Transverse colon (tissue), 4 donors: ENCODE results near the gene USP22. TPM values are rescaled to one million over a fixed set of nuclear protein-coding genes. Genes with fewer than 3 reads are reported as not detected.

Experiments
- DNase-seq: peaks from one replicate; pipeline ENCODE4 v3.0.0-alpha.2; 2019
- H3K27ac ChIP-seq, 4 donors: fragments of 200-600 bp; sonication (generic); 2 replicates each; pipeline ENCODE4 v1.5.1; 2016 to 2018; ENCODE audit warnings: inconsistent platforms in 4 of 4
- H3K27me3 ChIP-seq: fragments of 200-600 bp; sonication (generic); 2 replicates; pipeline ENCODE4 v1.5.1; 2017; ENCODE audit warnings: inconsistent platforms
- H3K36me3 ChIP-seq, 4 donors: fragments of 200-600 bp; sonication (generic); 2 replicates each; pipeline ENCODE4 v1.5.1; 2017 to 2019; ENCODE audit warnings: inconsistent platforms in 4 of 4
- H3K4me1 ChIP-seq, 4 donors: fragments of 200-600 bp; sonication (generic); 2 replicates each; pipeline ENCODE4 v1.5.1; 2017 to 2020; ENCODE audit warnings: inconsistent platforms in 4 of 4
- H3K4me3 ChIP-seq, 4 donors: fragments of 200-600 bp; sonication (generic); 1 replicate in 1 of 4; 2 replicates in 3 of 4; pipeline versions ENCODE4 v1.5.1 to v1.6.1; 2017 to 2019; ENCODE audit warnings: inconsistent platforms in 4 of 4
- H3K9me3 ChIP-seq, 2 donors: fragments of 200-600 bp; sonication (generic); 2 replicates each; pipeline ENCODE4 v1.5.1; 2017 to 2019; ENCODE audit warnings: inconsistent platforms in 2 of 2
- EP300 ChIP-seq: sonication (generic); formaldehyde crosslinking; IDR thresholded peaks from one replicate; pipeline ENCODE4 v1.6.1; 2017; ENCODE audit warnings: antibody characterized with exemption, low read depth
- POLR2A ChIP-seq: fragments of 450-650 bp; IDR thresholded peaks from one replicate; pipeline ENCODE4 v1.6.1; 2016; ENCODE audit warnings: antibody characterized with exemption, mild to moderate bottlenecking, moderate library complexity
- POLR2AphosphoS5 ChIP-seq, 3 donors: sonication (generic); formaldehyde crosslinking; IDR thresholded peaks; one replicate each; pipeline ENCODE4 v1.6.1; 2016; ENCODE audit warnings: antibody characterized with exemption in 3 of 3
- WGBS, 2 donors: methylation state at CpG; one replicate each; pipeline ENCODE4 v1.1.5; 2018; ENCODE audit warnings: low coverage in 1 of 2; 5-methylcytosine and 5-hydroxymethylcytosine counted together
- in situ Hi-C, 4 donors: fragments of 200-750 bp; cut with MboI; loops; one replicate each; pipeline versions ENCODE4 v1.15.0 to v1.15.1; 2017; ENCODE audit warnings: low sequenced_read_pairs in 3 of 4, low pct_ligation_motif_present in 1 of 4, low pct_unique_long_range_greater_than_20kb in 1 of 4
- intact Hi-C: fragments of 100-400 bp; cut with DNase I; formaldehyde crosslinking; loops from one replicate; pipeline ENCODE4 v1.15.1; 2023; ENCODE audit warnings: low total_unique reads
- total RNA-seq, 4 donors: library from RNA; depleted of rRNA; stranded (reverse); fragments of >200 nt; gene quantifications; one replicate each; pipeline ENCODE4 v1.1.0, GENCODE V29; 2016
- TF ChIP-seq, protein P1 (sequence below), 5 experiments: fragments of 200-600 bp in 3 of 5; fragments of 450-650 bp in 2 of 5; sonication (generic) in 3 of 5; IDR thresholded peaks; 1 replicate in 2 of 5; 2 replicates in 3 of 5; pipeline ENCODE4 v1.5.1; 2016 to 2017; ENCODE audit warnings: antibody characterized with exemption in 5 of 5, inconsistent platforms in 3 of 5, mild to moderate bottlenecking in 2 of 5, moderate library complexity in 1 of 5

The USP22 gene
- total RNA-seq, 4 donors from 2014 or later = 95.5 to 123 (median 108) TPM

GRCh38 chr17:20992416-20992815 is 50.4 kb downstream of the USP22 start:
- peak overlapping the region in 1 of 4 donors; percentile 2 for H3K27ac ChIP-seq
- intact Hi-C loops (loop anchor here (5.0 kb wide), 1 partner anchor 95 kb away; no protein-coding TSS in a partner anchor), in situ Hi-C loops (no loop called here)
- H3K4me3 ChIP-seq = peak overlapping the region in 2 of 4 donors; percentile 13 to 22
- WGBS, 2 donors = 61% methylated on average over 11 of the region's 12 CpGs; no CpG with 5 or more reads in 1 of the 2 donors
- peaks cover 0 to 15% (median 0%) of the 10 kb centered on the region in 4 donors for H3K4me1 ChIP-seq
- TF ChIP-seq, protein P1, sequence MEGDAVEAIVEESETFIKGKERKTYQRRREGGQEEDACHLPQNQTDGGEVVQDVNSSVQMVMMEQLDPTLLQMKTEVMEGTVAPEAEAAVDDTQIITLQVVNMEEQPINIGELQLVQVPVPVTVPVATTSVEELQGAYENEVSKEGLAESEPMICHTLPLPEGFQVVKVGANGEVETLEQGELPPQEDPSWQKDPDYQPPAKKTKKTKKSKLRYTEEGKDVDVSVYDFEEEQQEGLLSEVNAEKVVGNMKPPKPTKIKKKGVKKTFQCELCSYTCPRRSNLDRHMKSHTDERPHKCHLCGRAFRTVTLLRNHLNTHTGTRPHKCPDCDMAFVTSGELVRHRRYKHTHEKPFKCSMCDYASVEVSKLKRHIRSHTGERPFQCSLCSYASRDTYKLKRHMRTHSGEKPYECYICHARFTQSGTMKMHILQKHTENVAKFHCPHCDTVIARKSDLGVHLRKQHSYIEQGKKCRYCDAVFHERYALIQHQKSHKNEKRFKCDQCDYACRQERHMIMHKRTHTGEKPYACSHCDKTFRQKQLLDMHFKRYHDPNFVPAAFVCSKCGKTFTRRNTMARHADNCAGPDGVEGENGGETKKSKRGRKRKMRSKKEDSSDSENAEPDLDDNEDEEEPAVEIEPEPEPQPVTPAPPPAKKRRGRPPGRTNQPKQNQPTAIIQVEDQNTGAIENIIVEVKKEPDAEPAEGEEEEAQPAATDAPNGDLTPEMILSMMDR (IDR thresholded peaks at IDR 0.05) = no peak
- TF ChIP-seq EP300 (no peak), POLR2AphosphoS5 (IDR thresholded peaks at IDR 0.05) (no peak), POLR2A (no peak)
- no peaks in the 10 kb centered on the region for H3K9me3 ChIP-seq
- H3K27me3 ChIP-seq = no peaks in the 10 kb centered on the region
- no peak for DNase-seq
- H3K36me3 ChIP-seq = no peaks in the 10 kb centered on the region

GRCh38 chr17:20991276-20992037 is 51.4 kb downstream of the USP22 start:
- intact Hi-C loops (loop anchor here (5.0 kb wide), 1 partner anchor 94 kb away; no protein-coding TSS in a partner anchor), in situ Hi-C loops (no loop called here)
- no peak overlapping the region for H3K4me3 ChIP-seq
- DNase-seq = no peak
- TF ChIP-seq EP300 (no peak), POLR2AphosphoS5 (IDR thresholded peaks at IDR 0.05) (no peak), POLR2A (no peak)
- TF ChIP-seq, protein P1 (IDR thresholded peaks at IDR 0.05) = no peak
- H3K27me3 ChIP-seq = no peaks in the 10 kb centered on the region
- no peaks in the 10 kb centered on the region for H3K36me3 ChIP-seq
- no peak overlapping the region for H3K27ac ChIP-seq
- peaks cover 0 to 15% (median 0%) of the 10 kb centered on the region in 4 donors for H3K4me1 ChIP-seq
- 90 to 91% methylated on average over 2 to 17 of the region's 17 CpGs for WGBS, 2 donors
- no peaks in the 10 kb centered on the region for H3K9me3 ChIP-seq

GRCh38 chr17:20989991-20990855 is 52.6 kb downstream of the USP22 start:
- no peak overlapping the region for H3K27ac ChIP-seq
- H3K36me3 ChIP-seq = no peaks in the 10 kb centered on the region
- TF ChIP-seq POLR2A (no peak), EP300 (no peak), POLR2AphosphoS5 (IDR thresholded peaks at IDR 0.05) (no peak)
- TF ChIP-seq, protein P1 (IDR thresholded peaks at IDR 0.05) = no peak
- peaks cover 0 to 15% (median 0%) of the 10 kb centered on the region in 4 donors for H3K4me1 ChIP-seq
- in situ Hi-C loops (no loop called here), intact Hi-C loops (loop anchor here (5.0 kb wide), 1 partner anchor 93 kb away; no protein-coding TSS in a partner anchor)
- no peaks in the 10 kb centered on the region for H3K27me3 ChIP-seq
- no peak overlapping the region for H3K4me3 ChIP-seq
- DNase-seq = no peak
- no peaks in the 10 kb centered on the region for H3K9me3 ChIP-seq
- WGBS, 2 donors = 54 to 86% methylated on average over 1 to 6 of the region's 6 CpGs

- Histone ChIP-seq H3K9me3 (no peaks in the 10 kb centered on the region), H3K4me3 (no peak overlapping the region), H3K4me1 (peaks cover 0 to 15% (median 0%) of the 10 kb centered on the region in 4 donors), H3K27me3 (no peaks in the 10 kb centered on the region), H3K27ac (no peak overlapping the region), H3K36me3 (no peaks in the 10 kb centered on the region)
- no peak for TF ChIP-seq EP300
- in situ Hi-C loops (no loop called here), intact Hi-C loops (no loop called here)
- WGBS, 2 donors = 81% methylated on average over 7 of the region's 7 CpGs; no CpG with 5 or more reads in 1 of the 2 donors
- DNase-seq = no peak
These were observed 53.3 kb downstream of the USP22 start for GRCh38 chr17:20989481-20989880.
